Measurements from ENCODE around the gene CLEC19A. TPM values are rescaled to one million over a fixed set of nuclear protein-coding genes. Genes with fewer than 3 reads are reported as not detected.
"Not testable (repeated sequence)": the region's sequence is repeated elsewhere in the genome, so short reads cannot be mapped to it uniquely, and the experiment has no call there.

The CLEC19A gene
- total RNA-seq, 1 donor from 2014 or later, result 1.9 TPM

- no peak for DNase-seq (ENCODE audit: low spot score)
- Mint-ChIP-seq H3K27me3 (ENCODE audit: insufficient read depth, low read depth) (peaks cover 4% of the 10 kb centered on the region), H3K36me3 (no peaks in the 10 kb centered on the region), H3K4me1 (peaks cover 12% of the 10 kb centered on the region), H3K9me3 (peaks cover 6% of the 10 kb centered on the region), H3K27ac (peak overlapping the region; percentile 15), H3K4me3 (no peak overlapping the region)
- H3K4me1 ChIP-seq, result peaks cover 19% of the 10 kb centered on the region
- H3K4me3 ChIP-seq, result no peak overlapping the region
- H3K9ac ChIP-seq, result no peak overlapping the region
- H3F3A ChIP-seq (ENCODE audit: low read depth), result no peaks in the 10 kb centered on the region
- H3K27ac ChIP-seq, result no peak overlapping the region
- H3K4me2 ChIP-seq, result no peak overlapping the region
- H3K27me3 ChIP-seq, result no peaks in the 10 kb centered on the region
- no peak for TF ChIP-seq EZH2 (IDR thresholded peaks at IDR 0.05)
- TF ChIP-seq, protein P1, sequence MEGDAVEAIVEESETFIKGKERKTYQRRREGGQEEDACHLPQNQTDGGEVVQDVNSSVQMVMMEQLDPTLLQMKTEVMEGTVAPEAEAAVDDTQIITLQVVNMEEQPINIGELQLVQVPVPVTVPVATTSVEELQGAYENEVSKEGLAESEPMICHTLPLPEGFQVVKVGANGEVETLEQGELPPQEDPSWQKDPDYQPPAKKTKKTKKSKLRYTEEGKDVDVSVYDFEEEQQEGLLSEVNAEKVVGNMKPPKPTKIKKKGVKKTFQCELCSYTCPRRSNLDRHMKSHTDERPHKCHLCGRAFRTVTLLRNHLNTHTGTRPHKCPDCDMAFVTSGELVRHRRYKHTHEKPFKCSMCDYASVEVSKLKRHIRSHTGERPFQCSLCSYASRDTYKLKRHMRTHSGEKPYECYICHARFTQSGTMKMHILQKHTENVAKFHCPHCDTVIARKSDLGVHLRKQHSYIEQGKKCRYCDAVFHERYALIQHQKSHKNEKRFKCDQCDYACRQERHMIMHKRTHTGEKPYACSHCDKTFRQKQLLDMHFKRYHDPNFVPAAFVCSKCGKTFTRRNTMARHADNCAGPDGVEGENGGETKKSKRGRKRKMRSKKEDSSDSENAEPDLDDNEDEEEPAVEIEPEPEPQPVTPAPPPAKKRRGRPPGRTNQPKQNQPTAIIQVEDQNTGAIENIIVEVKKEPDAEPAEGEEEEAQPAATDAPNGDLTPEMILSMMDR (IDR thresholded peaks at IDR 0.05), result no peak
- no peak for TF ChIP-seq EZH2phosphoT487 (IDR thresholded peaks at IDR 0.05)
- H4K20me1 ChIP-seq (ENCODE audit: low read depth), result no peaks in the 10 kb centered on the region
- H3K79me2 ChIP-seq (ENCODE audit: low read depth), result no peaks in the 10 kb centered on the region
- no peak overlapping the region for H2AFZ ChIP-seq (replicated peaks)
- no peaks in the 10 kb centered on the region for H3K9me3 ChIP-seq (ENCODE audit: low read depth)
- no peaks in the 10 kb centered on the region for H3K36me3 ChIP-seq
These were observed 30.4 kb downstream of the CLEC19A start for GRCh38 chr16:19315889-19316433.

- Mint-ChIP-seq H3K9me3 (peaks cover 6% of the 10 kb centered on the region), H3K36me3 (no peaks in the 10 kb centered on the region)
These were observed 31.3 kb downstream of the CLEC19A start for GRCh38 chr16:19316846-19317245.

GRCh38 chr16:19321186-19321585 lies 35.7 kb downstream of the CLEC19A start:
- H3K27ac Mint-ChIP-seq; H3K4me1 Mint-ChIP-seq; H3K79me2 ChIP-seq (ENCODE audit: low read depth); H3F3A ChIP-seq (ENCODE audit: low read depth); H4K20me1 ChIP-seq (ENCODE audit: low read depth); H2AFZ ChIP-seq (replicated peaks); DNase-seq (ENCODE audit: low spot score); H3K27me3 ChIP-seq; H3K27me3 Mint-ChIP-seq (ENCODE audit: insufficient read depth, low read depth); H3K4me3 ChIP-seq; H3K27ac ChIP-seq; H3K36me3 Mint-ChIP-seq; H3K9ac ChIP-seq; H3K9me3 ChIP-seq (ENCODE audit: low read depth); H3K9me3 Mint-ChIP-seq; H3K36me3 ChIP-seq; H3K4me2 ChIP-seq; H3K4me3 Mint-ChIP-seq: not testable (repeated sequence)
- H3K4me1 ChIP-seq, result peaks cover 15% of the 10 kb centered on the region

More at GRCh38 chr16:19316846-19317245, 31.3 kb downstream of the CLEC19A start:
- Histone ChIP-seq H3K27ac (no peak overlapping the region), H3K27me3 (no peaks in the 10 kb centered on the region), H3K4me1 (peaks cover 15% of the 10 kb centered on the region), H3K4me3 (no peak overlapping the region), H4K20me1 (ENCODE audit: low read depth) (no peaks in the 10 kb centered on the region), H3K9me3 (ENCODE audit: low read depth) (no peaks in the 10 kb centered on the region), H3K9ac (no peak overlapping the region), H3K36me3 (no peaks in the 10 kb centered on the region), H3K79me2 (ENCODE audit: low read depth) (no peaks in the 10 kb centered on the region), H3F3A (ENCODE audit: low read depth) (no peaks in the 10 kb centered on the region), H2AFZ (replicated peaks) (no peak overlapping the region), H3K4me2 (peak overlapping the region; percentile 32)
- Mint-ChIP-seq H3K27me3 (ENCODE audit: insufficient read depth, low read depth) (peaks cover 4% of the 10 kb centered on the region), H3K4me1 (peaks cover 12% of the 10 kb centered on the region), H3K4me3 (no peak overlapping the region), H3K27ac (no peak overlapping the region)
- peak; percentile 11 for DNase-seq (ENCODE audit: low spot score)
- TF ChIP-seq EZH2phosphoT487 (IDR thresholded peaks at IDR 0.05), result no peak
- TF ChIP-seq, protein P1 (IDR thresholded peaks at IDR 0.05), result no peak
- no peak for TF ChIP-seq EZH2 (IDR thresholded peaks at IDR 0.05)

GRCh38 chr16:19323596-19323995 lies 38.1 kb downstream of the CLEC19A start:
- no peak overlapping the region for H3K4me3 Mint-ChIP-seq
- H3K36me3 ChIP-seq, result no peaks in the 10 kb centered on the region
- no peaks in the 10 kb centered on the region for H3K4me1 Mint-ChIP-seq
- H3K27ac ChIP-seq, result no peak overlapping the region
- TF ChIP-seq EZH2phosphoT487 (IDR thresholded peaks at IDR 0.05), result no peak
- TF ChIP-seq, protein P1 (IDR thresholded peaks at IDR 0.05), result no peak
- TF ChIP-seq EZH2 (IDR thresholded peaks at IDR 0.05), result no peak
- H3F3A ChIP-seq (ENCODE audit: low read depth), result no peaks in the 10 kb centered on the region
- H3K27ac Mint-ChIP-seq, result no peak overlapping the region
- H3K9me3 ChIP-seq (ENCODE audit: low read depth), result no peaks in the 10 kb centered on the region
- no peaks in the 10 kb centered on the region for H3K79me2 ChIP-seq (ENCODE audit: low read depth)
- H3K4me2 ChIP-seq, result no peak overlapping the region
- H3K9ac ChIP-seq, result no peak overlapping the region
- no peaks in the 10 kb centered on the region for H3K27me3 ChIP-seq
- DNase-seq (ENCODE audit: low spot score), result no peak
- H4K20me1 ChIP-seq (ENCODE audit: low read depth), result no peaks in the 10 kb centered on the region
- peak overlapping the region; percentile 72 for H2AFZ ChIP-seq (replicated peaks)
- peaks cover 5% of the 10 kb centered on the region for H3K4me1 ChIP-seq
- H3K36me3 Mint-ChIP-seq, result no peaks in the 10 kb centered on the region
- no peak overlapping the region for H3K4me3 ChIP-seq
- peaks cover 5% of the 10 kb centered on the region for H3K9me3 Mint-ChIP-seq
- no peaks in the 10 kb centered on the region for H3K27me3 Mint-ChIP-seq (ENCODE audit: insufficient read depth, low read depth)
